ENCODE data around the gene SCN1A. TPM values are rescaled to one million over a fixed set of nuclear protein-coding genes. Genes with fewer than 3 reads are reported as not detected.

Gene SCN1A
- total and polyA plus RNA-seq, 2 of the 13 experiments (the other 11 are each of a cell fraction or from before 2014, with no cell fraction given), result 19.9 to 39.4 TPM

GRCh38 chr2:166088634-166089033 is 39.2 kb downstream of the SCN1A start (continued):
- TF ChIP-seq SOX13 (IDR thresholded peaks at IDR 0.05) (no peak), SOX13 (CRISPR knock-in tag; conservative IDR thresholded peaks at IDR 0.05 in 1 of 2, IDR thresholded peaks at IDR 0.05 in 1 of 2) (peak in 1 of 2 experiments; percentile 29; a peak in 1 of 4 replicates), FOXA3 (CRISPR knock-in tag; IDR thresholded peaks at IDR 0.05) (peak; percentile 22; the same call in 1 of the 2 replicates)

GRCh38 chr2:166084301-166084700 is 43.5 kb downstream of the SCN1A start:
- ChIA-PET POLR2A (no interaction called here), CTCF (ENCODE audit: low intra/inter-chr PET ratio, low total read pairs) (no interaction called here)

GRCh38 chr2:166082736-166083135 is 45.1 kb downstream of the SCN1A start:
- Histone ChIP-seq H3K27ac (ENCODE audit: extremely low read length, insufficient read depth, low read length) (no peak overlapping the region), H3K4me2 (ENCODE audit: low read depth, low read length) (no peak overlapping the region), H4K20me1 (ENCODE audit: insufficient read depth, low read length) (no peaks in the 10 kb centered on the region), H3K27me3 (ENCODE audit: control insufficient read depth in 1 of 2, insufficient read depth in 2 of 2, low read length in 2 of 2) (no peaks in the 10 kb centered on the region), H3K4me3 (replicated peaks in 1 of 3; ENCODE audit: insufficient read depth in 1 of 3, low read depth in 2 of 3, low read length in 3 of 3) (no peak overlapping the region), H3K9ac (ENCODE audit: insufficient read depth, low read depth, low read length) (no peak overlapping the region), H2AFZ (ENCODE audit: low read length) (no peak overlapping the region), H3K4me1 (ENCODE audit: insufficient read depth, low read length) (peaks cover 23% of the 10 kb centered on the region), H3K9me3 (ENCODE audit: low read length) (no peaks in the 10 kb centered on the region), H3K36me3 (replicated peaks in 1 of 2; ENCODE audit: control insufficient read depth in 1 of 2, insufficient read depth in 2 of 2, low read length in 2 of 2) (no peaks in the 10 kb centered on the region), H3K79me2 (ENCODE audit: insufficient read depth, low read length) (no peaks in the 10 kb centered on the region)
- FAIRE-seq (no peak), DNase-seq (ENCODE audit: low spot score) (no peak), ATAC-seq (no peak)
- 94% methylated on average over 2 of the region's 2 CpGs for WGBS (ENCODE audit: low lambda C conversion rate)
- BruUV-seq (replicated peaks), result no TSS peak
- intact Hi-C loops (cut with micrococcal nuclease; ENCODE audit: unreplicated experiment) (no loop called here), in situ Hi-C loops (cut with HindIII; ENCODE audit: extremely low pct_ligation_motif_present, low pct_unique_long_range_greater_than_20kb) (no loop called here)
- ChIA-PET CTCF (ENCODE audit: low intra/inter-chr PET ratio, low total read pairs) (no interaction called here), POLR2A (no interaction called here)
- TF ChIP-seq ZNF501 (CRISPR knock-in tag; IDR thresholded peaks at IDR 0.05), result no peak
- no peak for TF ChIP-seq ZNF776 (CRISPR knock-in tag; IDR thresholded peaks at IDR 0.05)
- TF ChIP-seq ARNT2 (CRISPR knock-in tag; IDR thresholded peaks at IDR 0.05; ENCODE audit: low read depth), result no peak
- no peak for TF ChIP-seq MTF1 (CRISPR knock-in tag; IDR thresholded peaks at IDR 0.05)
- TF ChIP-seq ZNF547 (CRISPR knock-in tag; IDR thresholded peaks at IDR 0.05), result no peak
- no peak for TF ChIP-seq ZNF652 (CRISPR knock-in tag; IDR thresholded peaks at IDR 0.05; ENCODE audit: borderline replicate concordance, low read depth)
- TF ChIP-seq MXI1 (IDR thresholded peaks at IDR 0.05; ENCODE audit: borderline replicate concordance, low read depth, low read length), result no peak
- TF ChIP-seq PTBP1 (IDR thresholded peaks at IDR 0.05; ENCODE audit: low read depth, low read length, poor library complexity, severe bottlenecking), result no peak

More at GRCh38 chr2:166084301-166084700, 43.5 kb downstream of the SCN1A start:
- H3K4me1 ChIP-seq (ENCODE audit: insufficient read depth, low read length), result peaks cover 28% of the 10 kb centered on the region
- DNase-seq (ENCODE audit: low spot score) (no peak), ATAC-seq (no peak), FAIRE-seq (no peak)
- no peaks in the 10 kb centered on the region for H3K27me3 ChIP-seq (ENCODE audit: control insufficient read depth in 1 of 2, insufficient read depth in 2 of 2, low read length in 2 of 2)
- no TSS peak for BruUV-seq (replicated peaks)
- TF ChIP-seq MAFK (conservative IDR thresholded peaks at IDR 0.05 in 1 of 2, IDR thresholded peaks at IDR 0.05 in 1 of 2; ENCODE audit: low read length in 2 of 2) (peak; percentile 84 to 93), ZSCAN9 (CRISPR knock-in tag; IDR thresholded peaks at IDR 0.05; ENCODE audit: borderline replicate concordance) (no peak), MAFF (IDR thresholded peaks at IDR 0.05; ENCODE audit: low read depth, low read length) (peak; percentile 86)
- no peaks in the 10 kb centered on the region for H3K79me2 ChIP-seq (ENCODE audit: insufficient read depth, low read length)
- H4K20me1 ChIP-seq (ENCODE audit: insufficient read depth, low read length), result no peaks in the 10 kb centered on the region
- no peak overlapping the region for H3K4me3 ChIP-seq (replicated peaks in 1 of 3; ENCODE audit: insufficient read depth in 1 of 3, low read depth in 2 of 3, low read length in 3 of 3)
- H3K27ac ChIP-seq (ENCODE audit: extremely low read length, insufficient read depth, low read length), result no peak overlapping the region
- H3K9ac ChIP-seq (ENCODE audit: insufficient read depth, low read depth, low read length), result no peak overlapping the region
- no peaks in the 10 kb centered on the region for H3K36me3 ChIP-seq (replicated peaks in 1 of 2; ENCODE audit: control insufficient read depth in 1 of 2, insufficient read depth in 2 of 2, low read length in 2 of 2)
- in situ Hi-C loops (cut with HindIII; ENCODE audit: extremely low pct_ligation_motif_present, low pct_unique_long_range_greater_than_20kb), result no loop called here
- no peaks in the 10 kb centered on the region for H3K9me3 ChIP-seq (ENCODE audit: low read length)
- intact Hi-C loops (cut with micrococcal nuclease; ENCODE audit: unreplicated experiment), result no loop called here
- H2AFZ ChIP-seq (ENCODE audit: low read length), result no peak overlapping the region
- H3K4me2 ChIP-seq (ENCODE audit: low read depth, low read length), result no peak overlapping the region
